ENCODE data around the gene ZNF440.

ZNF440 gene

GRCh38 chr19:11881151-11881800 lies 67.2 kb downstream of the ZNF440 start:
- FAIRE-seq, result no peak
- peak; percentile 37 for DNase-seq (ENCODE audit: low spot score)

DNA sequence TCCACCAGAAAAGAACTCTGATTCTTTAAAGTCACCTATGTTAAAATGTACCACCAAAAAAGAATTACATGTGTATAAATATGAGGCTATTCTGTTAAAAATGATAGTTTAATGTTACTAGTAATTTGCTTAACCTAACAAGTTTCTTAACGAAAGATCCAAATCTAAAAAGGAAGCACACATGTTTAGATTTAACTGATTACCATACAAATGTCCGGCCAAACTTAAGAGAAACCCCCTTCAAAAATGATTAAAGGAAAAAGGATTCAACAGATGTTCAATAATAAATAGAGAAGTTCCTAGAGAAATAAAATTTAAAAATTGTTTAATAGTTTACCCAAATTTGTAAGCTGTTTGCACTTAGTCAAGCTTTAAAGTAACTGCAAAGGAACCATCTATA lies 68.5 kb downstream of the ZNF440 start:
- DNase-seq (ENCODE audit: low spot score) (no peak), FAIRE-seq (no peak)
